Neural progenitor cell (in vitro differentiated cells): ENCODE data around the gene PAXX. TPM values are rescaled to one million over a fixed set of nuclear protein-coding genes. Genes with fewer than 3 reads are reported as not detected.

Experiments used
- DNase-seq: peaks from one replicate; pipeline ENCODE4 v3.0.0-alpha.2; 2016; ENCODE audit warnings: low spot score
- H2AFZ ChIP-seq: fragments of 200-600 bp; sonication (generic); replicated peaks from 2 replicates; pipeline ENCODE4 v1.6.1; 2016; ENCODE audit warnings: antibody characterized with exemption
- H3F3A ChIP-seq: fragments of 200-600 bp; sonication (generic); 2 replicates; pipeline ENCODE4 v1.6.1; 2016; ENCODE audit warnings: antibody characterized with exemption, low read depth
- H3K27ac ChIP-seq: fragments of 200-600 bp; sonication (generic); 2 replicates; pipeline ENCODE4 v1.5.1; 2016; ENCODE audit warnings: mild to moderate bottlenecking
- H3K27me3 ChIP-seq: fragments of 200-600 bp; sonication (generic); 2 replicates; pipeline ENCODE4 v1.6.1; 2016; ENCODE audit warnings: mild to moderate bottlenecking, moderate library complexity
- H3K36me3 ChIP-seq: fragments of 200-600 bp; sonication (generic); 2 replicates; pipeline ENCODE4 v1.5.1; 2016
- H3K4me1 ChIP-seq: fragments of 200-600 bp; sonication (generic); 2 replicates; pipeline ENCODE4 v1.6.1; 2016; ENCODE audit warnings: mixed run types
- H3K4me2 ChIP-seq: fragments of 200-600 bp; sonication (generic); 2 replicates; pipeline ENCODE4 v1.6.1; 2016
- H3K4me3 ChIP-seq: fragments of 200-600 bp; sonication (generic); 2 replicates; pipeline ENCODE4 v1.5.1; 2016
- H3K79me2 ChIP-seq: fragments of 200-600 bp; sonication (generic); 2 replicates; pipeline ENCODE4 v1.6.1; 2016; ENCODE audit warnings: low read depth
- H3K9ac ChIP-seq: fragments of 200-600 bp; sonication (generic); 2 replicates; pipeline ENCODE4 v1.6.1; 2016
- H3K9me3 ChIP-seq: fragments of 200-600 bp; sonication (generic); 2 replicates; pipeline ENCODE4 v1.5.1; 2016; ENCODE audit warnings: low read depth
- H4K20me1 ChIP-seq: fragments of 200-600 bp; sonication (generic); 2 replicates; pipeline ENCODE4 v1.6.1; 2016; ENCODE audit warnings: low read depth
- H3K27ac Mint-ChIP-seq: 3 replicates; pipeline ENCODE4 v1.8.0; 2021; ENCODE audit warnings: mixed read lengths
- H3K27me3 Mint-ChIP-seq: 2 replicates; pipeline ENCODE4 v1.8.0; 2022; ENCODE audit warnings: low read depth, mild to moderate bottlenecking, inconsistent platforms, moderate library complexity, mixed read lengths; ENCODE audit not compliant: insufficient read depth
- H3K36me3 Mint-ChIP-seq: 3 replicates; pipeline ENCODE4 v1.8.0; 2021; ENCODE audit warnings: mixed read lengths
- H3K4me1 Mint-ChIP-seq: 3 replicates; pipeline ENCODE4 v1.8.0; 2021; ENCODE audit warnings: mixed read lengths
- H3K4me3 Mint-ChIP-seq: 3 replicates; pipeline ENCODE4 v1.8.0; 2021; ENCODE audit warnings: mild to moderate bottlenecking, moderate library complexity, mixed read lengths
- H3K9me3 Mint-ChIP-seq: 3 replicates; pipeline ENCODE4 v1.8.0; 2020; ENCODE audit warnings: mixed read lengths
- CTCF ChIP-seq: fragments of 200-600 bp; sonication (generic); IDR thresholded peaks from 2 replicates; pipeline ENCODE4 v1.5.1; 2017; ENCODE audit warnings: antibody characterized with exemption, mild to moderate bottlenecking
- EZH2 ChIP-seq: fragments of 200-600 bp; sonication (generic); IDR thresholded peaks from 2 replicates; pipeline ENCODE4 v1.6.1; 2017; ENCODE audit warnings: antibody characterized with exemption, mild to moderate bottlenecking, moderate library complexity
- EZH2phosphoT487 ChIP-seq: fragments of 200-600 bp; sonication (generic); IDR thresholded peaks from 2 replicates; pipeline ENCODE4 v1.6.1; 2017; ENCODE audit warnings: antibody characterized with exemption
- total RNA-seq: library from RNA; depleted of rRNA; stranded (reverse); fragments of >200 nt; gene quantifications from 2 replicates; pipeline ENCODE4 v1.2.3, GENCODE V29; 2015; ENCODE audit warnings: low replicate concordance

Gene PAXX
- total RNA-seq, 1 donor from 2014 or later: 31.5 TPM

GRCh38 chr9:136977223-136977622 lies 15.0 kb upstream of the PAXX start, which contains the start of gene PTGDS:
TSS of gene PTGDS (plus strand) at chr9:136977504. CDS start at chr9:136977579, 75 bp downstream.
- Histone ChIP-seq H3K9ac (no peak within 1 kb of the TSS), H3K79me2 (no peaks in the 10 kb centered on the region), H3K9me3 (no peaks in the 10 kb centered on the region), H3K4me2 (peak within 1 kb of the TSS; percentile 97), H3K4me1 (peaks cover 7% of the 10 kb centered on the region), H3K27me3 (peaks cover 17% of the 10 kb centered on the region), H3K27ac (no peak within 1 kb of the TSS), H4K20me1 (no peaks in the 10 kb centered on the region), H2AFZ (peak within 1 kb of the TSS; percentile 70), H3K36me3 (no peaks in the 10 kb centered on the region), H3K4me3 (peak within 1 kb of the TSS; percentile 57), H3F3A (peaks cover 11% of the 10 kb centered on the region)
- DNase-seq: no peak
- H3K4me3 Mint-ChIP-seq: peak within 1 kb of the TSS; percentile 66
- H3K4me1 Mint-ChIP-seq: peaks cover 6% of the 10 kb centered on the region
- peaks cover 6% of the 10 kb centered on the region for H3K27me3 Mint-ChIP-seq
- TF ChIP-seq CTCF (no peak), EZH2 (no peak), EZH2phosphoT487 (no peak)
- H3K36me3 Mint-ChIP-seq: no peaks in the 10 kb centered on the region
- H3K27ac Mint-ChIP-seq: no peak within 1 kb of the TSS
- no peaks in the 10 kb centered on the region for H3K9me3 Mint-ChIP-seq

GRCh38 chr9:136977649-136978072 lies 14.6 kb upstream of the PAXX start:
- peak overlapping the region; percentile 97 for H3K4me2 ChIP-seq
- DNase-seq: peak; percentile 53
- no peaks in the 10 kb centered on the region for H3K36me3 ChIP-seq
- no peaks in the 10 kb centered on the region for H3K9me3 ChIP-seq
- H3K27me3 ChIP-seq: peaks cover 17% of the 10 kb centered on the region
- TF ChIP-seq EZH2phosphoT487 (no peak), EZH2 (peak; percentile 26)
- Mint-ChIP-seq H3K4me1 (peaks cover 6% of the 10 kb centered on the region), H3K4me3 (peak overlapping the region; percentile 66), H3K27ac (no peak overlapping the region), H3K27me3 (peaks cover 6% of the 10 kb centered on the region), H3K36me3 (no peaks in the 10 kb centered on the region), H3K9me3 (no peaks in the 10 kb centered on the region)
- H3K27ac ChIP-seq: no peak overlapping the region
- no peaks in the 10 kb centered on the region for H4K20me1 ChIP-seq
- H2AFZ ChIP-seq: peak overlapping the region; percentile 70
- H3F3A ChIP-seq: peaks cover 11% of the 10 kb centered on the region
- H3K4me3 ChIP-seq: peak overlapping the region; percentile 57
- H3K9ac ChIP-seq: no peak overlapping the region
- no peaks in the 10 kb centered on the region for H3K79me2 ChIP-seq
- peaks cover 7% of the 10 kb centered on the region for H3K4me1 ChIP-seq

- peaks cover 6% of the 10 kb centered on the region for H3K4me1 Mint-ChIP-seq
- H3K4me2 ChIP-seq: peak overlapping the region; percentile 97
- no peak for TF ChIP-seq EZH2
- TF ChIP-seq EZH2phosphoT487: no peak
- peak; percentile 10 for TF ChIP-seq CTCF
- no peaks in the 10 kb centered on the region for H3K9me3 ChIP-seq
- no peaks in the 10 kb centered on the region for H3K36me3 ChIP-seq
- H2AFZ ChIP-seq: peak overlapping the region; percentile 70
- H3K4me3 ChIP-seq: peak overlapping the region; percentile 57
- no peaks in the 10 kb centered on the region for H4K20me1 ChIP-seq
- H3K27me3 ChIP-seq: peaks cover 17% of the 10 kb centered on the region
- H3K27me3 Mint-ChIP-seq: peaks cover 6% of the 10 kb centered on the region
- H3F3A ChIP-seq: peaks cover 11% of the 10 kb centered on the region
- DNase-seq: peak; percentile 95
- peaks cover 7% of the 10 kb centered on the region for H3K4me1 ChIP-seq
- no peak overlapping the region for H3K9ac ChIP-seq
- H3K79me2 ChIP-seq: no peaks in the 10 kb centered on the region
- H3K27ac ChIP-seq: no peak overlapping the region
- H3K9me3 Mint-ChIP-seq: no peaks in the 10 kb centered on the region
- peak overlapping the region; percentile 46 for H3K4me3 Mint-ChIP-seq
- H3K27ac Mint-ChIP-seq: no peak overlapping the region
- H3K36me3 Mint-ChIP-seq: no peaks in the 10 kb centered on the region
Observed at GRCh38 chr9:136978073-136978864, 14.0 kb upstream of the PAXX start.
